Dedifferentiated amniotic fluid mesenchymal stem cell (primary cell): ENCODE results near the gene M1AP.
A peak's percentile ranks its signal among the peaks of the same experiment; 100 is the strongest.

Experiments
- DNase-seq: peaks from one replicate; pipeline ENCODE4 v3.0.0-alpha.2; 2016; ENCODE audit errors: extremely low spot score

Gene M1AP

DNA sequence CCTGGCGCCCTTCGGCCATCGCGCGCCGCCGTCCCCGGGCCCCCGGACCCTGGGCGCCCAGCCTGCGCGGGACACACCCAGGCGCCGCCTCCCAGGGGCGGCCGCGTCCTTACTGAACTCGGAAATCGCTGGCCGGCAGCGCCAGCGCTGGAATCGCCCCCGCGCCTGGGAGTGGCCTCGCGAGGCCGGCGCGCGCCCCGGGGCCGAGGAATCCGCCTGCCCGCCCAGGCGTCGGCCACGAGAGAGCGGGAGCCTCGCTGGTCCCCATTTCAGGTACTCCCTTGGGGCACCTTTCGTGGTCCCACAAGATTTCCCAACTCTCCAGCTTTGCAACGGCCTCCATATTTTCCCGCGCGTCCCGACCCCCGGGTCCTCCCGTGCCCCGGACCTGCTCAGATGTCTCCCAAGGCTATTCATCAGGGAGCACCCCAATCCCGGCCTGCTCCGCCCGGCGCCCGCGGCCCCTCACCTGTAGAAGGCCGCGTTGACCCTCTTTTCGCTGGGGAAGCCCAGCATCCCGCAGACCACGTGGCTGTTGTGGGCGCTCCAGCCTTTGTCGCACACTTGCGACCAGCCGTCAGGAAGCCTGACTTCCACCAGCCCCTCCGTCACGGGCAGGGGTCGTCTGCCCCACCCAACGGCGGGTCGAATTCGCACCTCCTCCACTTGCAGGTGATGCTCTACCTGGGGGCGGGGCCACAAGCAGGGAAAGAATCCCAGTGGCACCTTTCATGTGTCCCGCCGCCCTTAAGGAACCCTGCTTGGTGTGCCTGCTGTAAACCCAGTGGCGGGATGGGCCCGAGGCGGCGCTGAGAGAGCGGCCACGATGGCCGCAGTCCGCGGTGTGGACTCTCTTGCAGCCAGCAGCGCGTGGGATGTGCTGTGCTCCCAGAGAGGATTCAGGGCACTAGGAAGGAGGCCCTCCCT, 99.0 kb downstream of the M1AP start:
- DNase-seq, result peak; percentile 39

DNA sequence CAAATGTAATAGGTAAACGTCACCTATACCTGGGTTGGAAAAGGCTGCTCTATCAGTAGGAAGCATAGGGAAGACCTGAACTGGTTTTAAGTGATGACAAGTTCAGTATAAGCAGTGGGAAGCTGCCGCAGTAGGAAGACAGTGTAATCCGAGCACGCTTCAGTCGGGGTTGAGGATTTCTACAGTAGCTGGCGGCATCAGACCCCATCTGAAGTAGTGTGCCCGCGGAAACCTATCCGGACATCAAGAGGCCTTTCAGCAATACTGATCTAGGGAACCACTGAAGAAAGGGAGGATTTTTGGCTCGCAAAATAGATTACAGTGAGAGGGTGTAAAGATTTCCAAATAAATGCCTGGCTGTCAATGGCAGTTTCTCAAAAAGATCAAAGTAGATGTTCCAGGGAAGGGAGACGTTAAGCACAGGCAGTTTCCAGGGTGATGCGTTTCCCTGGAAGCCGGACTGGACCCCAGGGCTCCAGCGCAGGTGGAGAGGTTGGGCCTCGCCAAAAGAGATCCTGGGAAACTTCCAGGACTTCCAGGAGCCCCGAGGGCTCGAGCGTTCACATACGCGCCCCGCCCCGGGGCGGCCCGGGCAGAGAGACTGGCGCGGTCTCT, 99.7 kb downstream of the M1AP start:
- no peak for DNase-seq

DNA sequence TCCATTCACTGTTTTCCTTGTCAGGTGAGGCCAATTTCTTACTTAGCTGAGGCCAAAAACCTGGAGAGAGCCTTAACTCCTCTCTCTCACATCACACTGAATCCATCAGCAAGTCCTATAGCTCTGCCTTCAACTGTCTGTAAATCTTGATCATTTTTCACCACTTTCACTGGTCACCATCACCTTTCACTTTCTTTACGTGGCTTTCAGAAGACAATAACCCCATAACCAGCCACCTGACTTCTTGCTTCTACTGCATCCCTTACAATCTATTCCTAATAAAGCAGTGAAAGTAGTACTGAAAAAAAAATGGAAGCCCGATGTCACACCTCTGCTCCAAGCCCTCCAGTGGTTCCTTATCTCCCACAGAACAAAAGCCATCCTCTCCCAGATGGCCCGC, 102.1 kb downstream of the M1AP start:
- no peak for DNase-seq

DNA sequence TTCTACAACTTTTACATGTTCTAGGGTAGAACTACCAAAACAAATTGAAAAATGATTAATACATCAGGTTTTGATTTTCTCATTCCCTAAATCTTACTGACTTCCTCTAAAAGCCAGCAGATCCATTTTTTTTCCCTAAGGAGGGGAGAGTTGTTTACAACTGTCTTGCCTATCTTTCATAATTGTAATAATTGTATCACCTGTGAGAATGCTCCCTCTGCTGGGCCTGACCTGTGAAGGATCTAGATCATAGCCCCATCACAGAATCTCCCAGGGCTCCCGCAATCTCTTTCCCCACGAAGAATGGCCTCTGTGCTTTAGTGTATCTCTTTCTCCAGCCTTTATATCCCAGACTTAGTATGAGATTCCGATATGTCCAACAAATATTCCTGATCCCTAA, 103.5 kb downstream of the M1AP start:
- DNase-seq, result no peak

DNA sequence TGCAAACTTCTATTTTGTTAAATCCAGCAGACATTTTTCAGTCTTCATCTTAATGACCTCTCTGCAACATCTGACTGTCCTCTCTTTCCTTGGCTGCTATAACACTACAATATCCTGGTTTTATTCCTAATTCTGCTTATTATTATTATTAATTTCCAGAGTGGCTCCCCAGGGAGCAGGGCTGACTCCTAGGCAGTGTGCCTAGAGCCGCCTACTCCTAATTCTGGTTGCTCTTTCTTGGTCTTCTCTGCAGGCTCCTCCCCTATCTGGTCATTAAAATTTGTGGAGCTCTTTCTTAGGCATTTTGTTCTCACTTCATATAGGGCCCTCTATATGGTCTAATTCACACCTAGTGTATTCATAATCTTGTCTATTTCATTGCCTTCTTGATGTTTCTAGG, 105.2 kb downstream of the M1AP start:
- DNase-seq, result no peak

DNA sequence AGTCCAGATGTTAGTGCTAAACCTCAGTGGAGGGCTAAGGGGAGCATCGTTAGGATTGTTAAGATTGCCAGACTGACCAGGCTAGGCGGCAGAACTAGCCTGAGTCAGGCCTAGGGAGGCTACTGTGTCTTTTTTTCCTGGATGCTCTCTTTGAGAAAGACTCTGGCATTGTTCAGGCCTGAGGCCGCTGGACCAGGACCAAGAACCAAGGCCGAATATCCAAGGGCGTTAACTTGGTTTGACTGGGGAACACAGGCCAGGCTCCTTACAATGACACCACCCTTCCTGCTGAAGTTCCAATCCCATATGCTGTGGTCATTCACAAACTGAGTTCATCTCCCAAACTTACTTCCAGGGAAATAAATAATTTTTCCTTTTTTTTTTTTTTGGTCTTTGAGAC, 107.8 kb downstream of the M1AP start:
- DNase-seq, result no peak

DNA sequence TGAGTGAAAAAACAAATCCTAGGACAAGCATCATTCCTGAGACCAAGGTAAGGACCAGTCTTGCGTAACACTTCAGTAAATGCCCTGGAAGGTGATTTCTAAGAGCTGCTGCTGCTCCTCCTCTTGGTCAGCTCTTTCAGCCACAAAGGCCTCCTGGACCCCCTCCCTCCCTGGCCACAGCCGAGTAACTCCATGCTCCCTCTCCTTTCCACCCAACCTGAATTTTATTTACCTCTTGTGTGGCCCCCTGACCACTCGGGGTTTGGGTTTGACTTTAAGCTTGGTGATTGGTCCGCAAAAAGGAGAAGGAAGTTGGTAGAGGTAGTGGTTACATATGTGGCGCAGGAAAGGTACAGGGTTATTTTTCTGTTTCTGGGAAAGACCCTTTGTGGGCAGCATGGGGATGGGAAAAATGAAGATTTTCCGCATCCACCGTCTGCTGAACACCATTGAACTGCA, 109.2 kb downstream of the M1AP start:
- DNase-seq, result no peak

DNA sequence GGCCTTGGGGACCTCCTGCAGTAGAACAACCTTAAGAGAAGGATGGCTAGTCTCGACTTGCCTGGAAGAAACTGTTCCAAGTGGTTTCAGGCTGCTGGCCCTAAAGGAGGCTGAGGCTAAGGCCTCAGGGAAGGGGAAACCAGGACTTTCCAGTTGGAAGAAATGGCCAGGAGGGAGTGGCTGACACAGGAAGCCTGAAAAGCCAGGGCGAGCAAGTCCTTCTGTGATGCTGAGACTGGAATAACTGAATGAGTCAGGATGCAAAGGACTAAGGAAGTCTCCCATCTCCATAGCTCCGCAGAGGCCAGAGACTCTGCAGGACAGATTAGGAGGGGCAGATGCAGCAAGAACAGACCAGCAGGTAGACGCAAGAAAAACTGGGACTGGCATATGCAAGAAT, 111.0 kb downstream of the M1AP start:
- no peak for DNase-seq

DNA sequence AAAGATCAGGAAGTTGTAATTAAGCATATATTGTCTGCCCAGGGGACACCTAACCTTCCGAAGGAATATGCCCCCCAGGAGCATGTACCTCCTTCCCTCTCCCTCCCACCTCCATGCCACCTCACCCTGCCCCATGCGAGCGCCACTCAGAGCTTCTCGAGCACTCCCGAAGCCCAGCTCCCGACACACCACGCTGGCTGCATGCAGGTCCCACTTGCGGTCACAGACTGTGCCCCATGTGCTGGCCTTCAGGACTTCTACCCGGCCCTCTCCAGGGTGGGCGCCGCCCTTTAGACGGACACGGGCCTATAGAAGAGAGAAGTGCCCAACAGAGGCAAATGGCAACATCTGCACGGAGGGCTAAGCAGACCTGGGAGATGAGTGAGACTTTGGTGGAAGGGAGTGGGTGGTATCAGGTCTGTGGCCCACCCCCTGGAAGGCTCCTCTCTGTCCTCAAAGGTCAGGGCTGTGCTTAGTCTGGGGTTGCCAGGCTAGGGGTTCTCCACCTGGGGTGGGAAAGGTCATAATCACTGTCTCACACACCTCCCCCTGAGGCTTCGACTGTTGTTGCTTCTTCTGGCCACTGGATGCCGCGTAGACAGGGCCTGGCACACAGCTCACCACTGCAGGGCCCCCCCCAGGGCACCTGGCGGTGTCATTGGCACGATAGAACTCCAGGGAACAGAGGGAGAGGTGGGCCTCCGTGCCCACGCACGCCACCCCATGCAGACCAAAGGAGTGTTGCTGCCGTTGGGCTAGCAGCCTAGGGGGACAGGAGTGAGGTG, 111.8 kb downstream of the M1AP start:
- DNase-seq, result no peak

DNA sequence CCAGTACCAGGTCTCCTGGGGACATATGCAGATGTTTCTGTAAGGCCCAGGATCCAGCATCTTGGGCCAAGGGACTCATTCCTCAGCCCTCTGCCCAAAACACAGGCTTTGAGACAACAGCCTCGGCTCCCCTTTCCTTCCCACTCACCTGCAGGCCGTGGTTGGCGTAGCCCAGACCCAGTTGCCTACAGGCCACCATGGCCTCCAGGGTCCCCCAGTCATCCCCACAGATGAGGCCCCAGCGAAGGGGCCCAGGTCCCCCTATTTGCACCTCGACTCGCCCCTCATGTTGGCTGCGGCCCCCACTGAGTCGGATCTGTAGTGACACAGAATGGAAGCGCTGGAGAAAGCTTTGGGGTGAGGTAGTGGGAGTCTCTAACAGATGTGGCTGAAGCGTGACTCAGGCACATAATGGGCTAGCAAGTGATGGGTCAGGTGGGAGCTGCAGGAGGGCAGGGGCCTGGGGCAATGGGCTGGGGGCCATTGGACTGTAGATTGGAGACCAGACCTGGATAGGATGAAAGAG, 112.6 kb downstream of the M1AP start:
- DNase-seq, result no peak

DNA sequence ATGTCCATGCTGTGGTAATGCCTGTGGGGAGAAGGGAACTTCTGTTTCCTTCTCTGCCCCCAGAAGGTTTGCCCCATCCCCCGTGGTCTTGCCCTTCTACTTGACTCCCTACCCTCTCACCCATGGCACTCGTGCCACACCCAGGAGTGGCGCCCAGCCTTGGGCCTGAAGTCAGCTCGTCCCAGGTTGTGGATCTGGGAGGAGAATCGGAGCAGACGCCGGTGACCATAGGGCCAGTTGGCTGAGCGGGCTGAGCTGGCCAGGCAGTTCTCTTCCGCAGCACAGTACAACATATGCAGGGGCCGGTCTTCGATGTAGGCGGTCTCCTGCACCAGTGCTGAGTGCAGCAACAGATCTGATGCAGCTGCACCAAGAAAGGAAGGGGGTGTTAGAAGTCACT, 113.7 kb downstream of the M1AP start:
- DNase-seq, result no peak

DNA sequence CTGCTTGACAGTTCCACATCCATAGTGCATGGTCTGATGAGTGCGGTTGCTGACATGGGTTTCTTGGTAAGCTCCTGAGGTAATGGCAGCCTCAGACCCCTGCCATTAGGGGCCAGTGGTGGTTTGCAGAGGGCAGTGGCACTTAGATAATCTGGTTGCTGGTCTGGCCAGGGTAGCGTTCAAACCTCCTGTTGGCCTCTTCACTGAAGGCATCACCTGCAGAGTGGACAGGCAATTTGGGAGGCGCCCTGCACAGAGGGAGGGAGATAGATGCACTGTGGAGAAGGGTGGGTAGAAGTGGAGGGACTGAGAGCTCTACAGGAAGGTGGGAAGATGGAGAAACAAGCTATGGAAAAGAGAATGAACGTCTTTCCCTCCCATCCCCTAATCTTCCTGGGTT, 114.7 kb downstream of the M1AP start:
- DNase-seq, result no peak

DNA sequence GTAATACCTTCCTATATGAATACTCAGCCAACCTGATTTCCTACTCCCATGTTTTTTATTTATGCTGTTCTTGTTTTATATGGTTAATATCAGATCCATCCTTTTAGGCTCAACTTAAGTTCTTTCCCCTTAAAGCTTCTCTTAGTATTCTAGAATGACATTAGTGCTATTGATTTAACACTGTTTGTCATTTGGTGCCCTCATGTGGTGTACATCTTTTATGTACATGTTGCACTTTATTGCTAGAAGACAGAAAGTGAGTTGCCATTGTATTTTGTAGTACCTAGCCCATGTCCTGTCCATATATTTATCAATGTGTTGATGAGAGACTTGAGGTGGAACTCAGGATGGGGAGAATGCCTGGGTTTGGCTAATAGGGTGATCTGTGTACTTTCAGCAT, 115.9 kb downstream of the M1AP start:
- DNase-seq, result no peak

DNA sequence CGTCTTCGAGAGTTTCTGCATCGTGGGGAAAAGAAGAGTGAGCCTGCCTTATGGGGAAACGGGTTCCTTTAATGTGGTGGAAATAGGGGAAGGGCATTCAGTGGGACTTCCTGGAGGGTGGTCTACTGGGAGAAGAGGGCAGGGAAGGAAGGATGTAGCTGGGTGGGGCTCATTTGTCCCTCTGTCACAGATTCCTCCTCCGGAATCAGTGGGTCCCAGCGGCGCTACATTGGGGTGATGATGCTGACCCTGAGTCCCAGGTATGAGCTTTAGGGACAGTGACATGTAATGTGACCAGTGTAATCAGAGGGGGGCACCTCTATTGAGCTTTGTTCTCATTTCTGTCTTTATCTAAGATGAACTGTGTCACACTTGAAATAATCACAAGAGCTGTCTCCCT, 116.5 kb downstream of the M1AP start:
- no peak for DNase-seq

DNA sequence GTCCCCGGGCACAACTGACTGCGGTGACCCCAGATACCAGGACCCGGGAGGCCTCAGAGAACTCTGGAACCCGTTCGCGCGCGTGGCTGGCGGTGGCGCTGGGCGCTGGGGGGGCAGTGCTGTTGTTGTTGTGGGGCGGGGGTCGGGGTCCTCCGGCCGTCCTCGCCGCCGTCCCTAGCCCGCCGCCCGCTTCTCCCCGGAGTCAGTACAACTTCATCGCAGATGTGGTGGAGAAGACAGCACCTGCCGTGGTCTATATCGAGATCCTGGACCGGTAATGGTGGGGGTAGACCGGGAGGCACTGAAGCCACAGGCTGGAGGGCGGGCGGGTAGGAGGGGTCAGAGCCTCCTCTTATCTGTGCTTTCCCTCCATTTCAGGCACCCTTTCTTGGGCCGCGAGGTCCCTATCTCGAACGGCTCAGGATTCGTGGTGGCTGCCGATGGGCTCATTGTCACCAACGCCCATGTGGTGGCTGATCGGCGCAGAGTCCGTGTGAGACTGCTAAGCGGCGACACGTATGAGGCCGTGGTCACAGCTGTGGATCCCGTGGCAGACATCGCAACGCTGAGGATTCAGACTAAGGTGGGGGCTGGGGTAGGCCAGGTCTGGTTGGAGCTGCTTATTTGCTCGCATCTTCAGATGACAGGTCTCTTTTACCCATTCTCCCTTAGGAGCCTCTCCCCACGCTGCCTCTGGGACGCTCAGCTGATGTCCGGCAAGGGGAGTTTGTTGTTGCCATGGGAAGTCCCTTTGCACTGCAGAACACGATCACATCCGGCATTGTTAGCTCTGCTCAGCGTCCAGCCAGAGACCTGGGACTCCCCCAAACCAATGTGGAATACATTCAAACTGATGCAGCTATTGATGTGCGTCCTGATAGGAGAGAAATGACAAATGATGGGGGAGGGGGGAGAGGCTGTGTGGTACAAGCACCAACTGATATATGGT, 117.6 kb downstream of the M1AP start:
- no peak for DNase-seq

DNA sequence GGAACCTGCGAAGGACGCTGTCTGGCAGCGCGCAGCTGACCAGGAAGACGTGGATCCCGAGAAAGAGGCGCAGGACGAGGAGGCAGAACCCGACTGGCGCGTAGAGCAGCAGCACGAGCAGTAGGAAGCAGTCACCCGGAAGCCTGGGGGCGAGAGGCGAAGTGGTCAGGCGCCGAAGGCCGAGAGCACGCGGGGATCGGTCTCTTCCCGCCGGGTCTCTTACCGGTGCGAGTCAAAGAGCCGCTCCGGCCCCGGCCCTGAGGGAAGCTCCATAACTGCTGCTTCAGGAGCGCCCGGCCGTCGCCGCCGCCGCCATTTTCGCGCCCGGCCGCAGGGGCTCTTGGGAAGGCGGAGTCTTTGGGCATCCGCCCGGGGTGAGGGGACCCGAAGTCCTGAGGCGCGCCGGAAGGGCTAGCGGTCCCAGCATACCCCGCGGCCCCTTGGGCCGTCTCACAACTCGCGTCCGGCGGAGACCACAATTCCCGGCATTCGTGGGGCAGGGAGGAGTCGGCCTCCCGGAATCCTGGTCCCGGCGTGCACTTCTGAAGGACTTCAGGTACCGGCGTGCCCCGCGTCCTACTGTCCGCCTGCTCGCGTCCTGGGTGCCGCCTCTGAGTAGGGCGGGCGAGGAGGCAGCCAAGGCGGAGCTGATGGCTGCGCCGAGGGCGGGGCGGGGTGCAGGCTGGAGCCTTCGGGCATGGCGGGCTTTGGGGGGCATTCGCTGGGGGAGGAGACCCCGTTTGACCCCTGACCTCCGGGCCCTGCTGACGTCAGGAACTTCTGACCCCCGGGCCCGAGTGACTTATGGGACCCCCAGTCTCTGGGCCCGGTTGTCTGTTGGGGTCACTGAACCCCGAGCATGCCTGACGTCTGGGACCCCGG, 118.5 kb downstream of the M1AP start, which contains the start of the genes AUP1 and HTRA2:
AUP1 (minus strand) TSS at position 350 of the 882 bp plus-strand sequence; CDS start at position 273, 77 bp downstream.
HTRA2 (plus strand) TSS at position 577 of the 882 bp plus-strand sequence; CDS start at position 651, 74 bp downstream.
- peak; percentile 99 for DNase-seq

DNA sequence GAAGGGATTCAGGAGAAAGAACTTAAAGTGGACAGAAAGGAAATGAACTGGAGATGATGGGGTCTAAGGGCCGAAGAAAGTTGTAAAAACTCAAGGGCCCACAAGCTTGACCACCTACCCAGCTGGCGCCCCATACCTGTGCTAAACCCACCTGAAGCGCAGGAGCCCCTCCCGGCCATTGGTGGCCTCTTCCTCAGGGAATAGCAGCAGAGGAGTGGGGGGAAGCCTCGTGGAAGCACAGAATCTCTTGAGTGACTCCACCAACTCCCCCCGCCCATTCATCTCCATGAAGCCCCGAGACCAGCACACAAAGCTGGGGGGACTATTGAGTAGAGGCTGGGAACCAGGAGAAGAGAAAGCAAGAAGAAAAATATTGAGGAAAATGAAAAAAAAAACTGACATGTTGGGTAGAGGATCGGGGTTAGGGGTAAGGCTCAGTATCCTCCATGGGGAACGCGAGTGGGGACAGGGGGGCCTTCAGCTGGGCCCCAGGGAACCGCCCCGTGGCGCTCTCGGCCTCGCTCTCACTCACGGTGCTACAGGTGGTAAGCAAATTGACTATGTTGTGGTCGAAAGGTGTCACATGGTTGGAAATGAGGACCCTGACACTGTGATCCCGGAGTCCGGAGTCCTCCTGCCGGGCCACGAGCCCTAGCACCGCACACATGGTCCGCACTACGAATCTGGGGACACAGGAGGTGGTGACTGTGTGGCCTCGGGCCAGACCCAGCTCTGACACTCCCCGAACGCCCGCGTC, 119.4 kb downstream of the M1AP start:
- no peak for DNase-seq

DNA sequence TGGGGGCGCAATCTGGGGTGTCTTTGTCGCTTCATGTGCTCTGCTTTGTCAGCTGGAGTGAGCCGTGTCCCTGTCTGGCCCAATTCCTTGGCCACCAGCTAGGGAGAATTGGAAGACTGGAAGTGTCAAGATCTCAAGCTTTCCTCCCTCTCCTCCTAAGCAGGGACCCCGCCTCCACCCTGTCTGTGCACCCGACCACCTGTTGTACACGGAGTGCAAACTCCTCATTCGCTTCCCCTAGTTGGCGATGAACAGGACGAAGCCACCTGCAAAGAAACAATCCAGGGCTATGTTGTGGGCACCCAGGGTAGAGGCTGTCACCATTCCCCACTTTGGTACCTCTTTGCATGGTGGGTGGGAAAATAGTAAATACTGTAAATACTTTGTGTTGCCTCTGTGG, 120.4 kb downstream of the M1AP start:
- DNase-seq, result no peak

DNA sequence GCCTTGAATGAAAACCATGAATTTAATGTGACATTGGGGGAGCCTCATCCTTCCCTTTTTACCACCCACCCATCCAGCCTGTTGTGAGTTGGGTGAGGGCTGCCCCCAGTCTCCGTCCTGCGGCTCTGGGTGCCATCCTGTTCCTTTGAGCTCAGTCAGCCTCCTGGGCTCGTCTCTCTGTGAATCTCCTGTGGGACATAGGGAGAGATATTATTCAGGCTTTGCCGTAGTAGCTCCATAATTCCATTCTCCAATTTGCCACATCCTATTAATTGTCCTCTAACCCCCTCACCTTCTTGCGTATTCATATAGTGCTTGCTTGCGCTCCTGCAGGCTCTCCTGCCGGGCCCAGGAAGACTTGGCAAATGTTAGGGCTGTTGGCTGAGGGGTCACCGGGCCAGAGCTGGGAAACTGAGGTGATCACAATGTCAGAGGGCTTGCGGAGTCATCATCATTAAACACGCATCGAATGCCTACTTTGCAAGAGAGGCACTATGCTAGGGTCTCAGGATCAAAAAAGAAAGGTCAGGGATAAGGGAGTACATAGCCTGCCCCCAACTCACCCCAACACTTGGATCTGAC, 121.4 kb downstream of the M1AP start:
- no peak for DNase-seq
